GM12801 (cell line): ENCODE results near the gene AIDA.

Source experiments
- TF ChIP-seq, protein P1 (sequence below): IDR thresholded peaks from one replicate; pipeline ENCODE4 v1.5.1; 2011; ENCODE audit warnings: control low read depth; ENCODE audit not compliant: insufficient read length; ENCODE audit errors: extremely low read depth

Gene AIDA

DNA sequence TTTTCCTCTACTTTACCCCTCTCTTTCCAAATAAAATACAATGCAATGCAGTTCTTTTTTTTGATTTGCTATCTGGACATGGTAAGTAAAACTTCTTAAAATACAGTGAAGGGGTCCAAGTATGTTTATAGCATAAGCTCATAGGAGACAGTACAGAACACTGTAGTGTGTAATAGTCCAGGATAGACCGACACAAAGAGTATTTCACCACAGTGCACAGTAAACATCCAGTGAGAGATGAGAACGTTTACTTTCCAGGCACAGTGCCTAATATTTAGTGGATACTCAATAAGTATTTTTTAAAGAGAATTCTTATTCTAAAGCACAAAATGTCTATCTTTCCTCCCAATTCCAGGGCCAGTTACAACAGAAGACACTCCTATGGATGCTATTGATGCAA, 79.5 kb downstream of the AIDA start:
- TF ChIP-seq, protein P1, sequence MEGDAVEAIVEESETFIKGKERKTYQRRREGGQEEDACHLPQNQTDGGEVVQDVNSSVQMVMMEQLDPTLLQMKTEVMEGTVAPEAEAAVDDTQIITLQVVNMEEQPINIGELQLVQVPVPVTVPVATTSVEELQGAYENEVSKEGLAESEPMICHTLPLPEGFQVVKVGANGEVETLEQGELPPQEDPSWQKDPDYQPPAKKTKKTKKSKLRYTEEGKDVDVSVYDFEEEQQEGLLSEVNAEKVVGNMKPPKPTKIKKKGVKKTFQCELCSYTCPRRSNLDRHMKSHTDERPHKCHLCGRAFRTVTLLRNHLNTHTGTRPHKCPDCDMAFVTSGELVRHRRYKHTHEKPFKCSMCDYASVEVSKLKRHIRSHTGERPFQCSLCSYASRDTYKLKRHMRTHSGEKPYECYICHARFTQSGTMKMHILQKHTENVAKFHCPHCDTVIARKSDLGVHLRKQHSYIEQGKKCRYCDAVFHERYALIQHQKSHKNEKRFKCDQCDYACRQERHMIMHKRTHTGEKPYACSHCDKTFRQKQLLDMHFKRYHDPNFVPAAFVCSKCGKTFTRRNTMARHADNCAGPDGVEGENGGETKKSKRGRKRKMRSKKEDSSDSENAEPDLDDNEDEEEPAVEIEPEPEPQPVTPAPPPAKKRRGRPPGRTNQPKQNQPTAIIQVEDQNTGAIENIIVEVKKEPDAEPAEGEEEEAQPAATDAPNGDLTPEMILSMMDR: no peak

DNA sequence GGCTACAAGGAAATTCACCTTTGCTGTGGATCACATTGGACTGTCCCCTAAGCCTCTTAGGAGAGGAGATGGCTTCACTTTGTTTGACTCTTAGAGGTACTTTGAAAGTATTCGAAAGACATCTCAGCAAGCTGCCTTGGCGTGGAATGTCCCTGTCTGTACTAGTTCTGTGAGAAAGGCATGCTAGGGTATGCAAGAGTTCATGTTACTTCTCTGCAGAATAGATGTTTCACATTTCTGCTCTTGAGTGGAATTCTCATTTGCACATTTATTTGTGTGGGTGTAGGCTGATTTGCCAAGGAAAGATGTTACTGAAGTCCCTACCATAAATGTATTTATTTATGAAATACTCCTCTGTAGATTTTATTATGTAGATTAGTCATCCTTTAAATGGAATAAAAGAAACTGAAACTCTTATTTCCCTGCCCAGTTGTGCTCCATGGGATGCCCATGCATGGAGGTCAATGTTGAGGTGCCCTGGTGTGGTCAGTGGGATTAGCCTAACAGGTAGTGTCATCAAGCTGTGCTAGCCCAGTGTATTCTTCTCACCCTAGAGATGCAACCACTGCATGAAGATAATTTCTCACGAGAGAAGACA, 80.6 kb downstream of the AIDA start:
- TF ChIP-seq, protein P1: no peak

DNA sequence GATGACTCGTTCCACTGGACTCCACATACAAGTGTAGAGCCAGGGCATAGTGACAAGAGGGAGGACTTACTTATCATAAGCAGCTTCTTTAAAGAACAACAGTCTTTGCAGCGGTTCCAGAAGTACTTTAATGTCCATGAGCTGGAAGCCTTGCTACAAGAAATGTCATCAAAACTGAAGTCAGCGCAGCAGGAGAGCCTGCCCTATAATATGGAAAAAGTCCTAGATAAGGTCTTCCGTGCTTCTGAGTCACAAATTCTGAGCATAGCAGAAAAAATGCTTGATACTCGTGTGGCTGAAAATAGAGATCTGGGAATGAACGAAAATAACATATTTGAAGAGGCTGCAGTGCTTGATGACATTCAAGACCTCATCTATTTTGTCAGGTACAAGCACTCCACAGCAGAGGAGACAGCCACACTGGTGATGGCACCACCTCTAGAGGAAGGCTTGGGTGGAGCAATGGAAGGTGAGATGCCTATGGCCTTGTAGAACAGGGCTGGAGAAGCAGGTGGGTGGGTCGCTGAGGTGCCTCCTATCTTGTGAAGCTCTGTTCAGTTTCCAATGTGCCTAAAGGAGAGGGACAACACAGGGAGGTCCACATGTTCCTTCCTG, 82.3 kb downstream of the AIDA start:
- TF ChIP-seq, protein P1: no peak

DNA sequence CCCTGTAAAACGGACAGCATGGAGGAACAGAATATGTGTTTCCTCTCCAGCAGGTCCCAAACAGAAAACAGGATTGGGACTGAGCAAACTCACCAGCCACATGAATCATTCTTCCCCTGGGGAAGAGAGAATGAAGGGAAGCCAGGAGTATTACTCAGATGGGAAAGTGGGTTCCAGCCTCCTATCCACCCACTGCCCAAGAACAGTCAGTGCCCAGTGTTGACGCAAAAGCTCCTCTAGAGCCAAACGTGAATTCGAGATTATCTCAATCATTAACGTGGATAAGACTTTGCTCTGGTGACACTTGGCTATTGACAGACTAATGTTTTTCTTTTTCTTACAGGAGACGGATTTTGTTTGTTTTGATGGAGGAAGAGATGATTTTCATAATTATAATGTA, 85.1 kb downstream of the AIDA start:
- TF ChIP-seq, protein P1: no peak

DNA sequence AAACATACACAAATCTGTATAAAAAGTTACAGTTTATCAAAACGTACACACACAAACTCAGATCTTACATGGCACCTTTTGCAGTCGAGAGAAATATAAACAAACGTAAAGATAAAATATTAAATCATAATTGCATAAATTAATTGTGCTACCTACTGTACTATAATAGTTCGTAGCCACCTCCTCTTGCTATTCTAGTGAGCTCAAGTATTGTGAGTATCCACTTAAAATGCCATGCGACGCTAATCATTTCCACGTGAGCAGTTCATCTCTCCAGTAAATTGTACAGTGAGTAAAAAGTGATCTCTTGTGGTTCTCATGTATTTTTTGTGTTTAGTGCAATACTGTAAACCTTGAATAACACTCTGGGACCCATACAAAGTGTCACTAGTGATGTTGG, 88.1 kb downstream of the AIDA start:
- TF ChIP-seq, protein P1: no peak

DNA sequence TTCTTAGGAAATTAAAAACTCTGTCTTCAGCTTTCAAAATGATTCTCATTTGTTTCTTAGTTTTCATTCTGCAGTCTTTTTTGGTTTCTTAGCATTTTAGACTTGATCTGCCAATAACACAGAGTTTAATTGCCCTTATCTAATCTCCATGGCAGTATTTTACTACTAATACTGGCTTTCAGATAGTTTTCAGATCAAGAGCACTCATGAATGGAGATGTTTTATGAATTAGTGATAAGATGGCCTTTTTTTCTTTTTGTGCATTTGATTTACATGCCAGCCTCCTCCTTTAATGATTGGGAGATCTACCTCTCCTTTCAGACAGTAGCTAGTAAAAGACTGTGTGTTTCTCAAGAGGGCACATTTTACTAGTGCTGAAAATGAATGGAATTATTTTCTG, 88.8 kb downstream of the AIDA start:
- TF ChIP-seq, protein P1: no peak

DNA sequence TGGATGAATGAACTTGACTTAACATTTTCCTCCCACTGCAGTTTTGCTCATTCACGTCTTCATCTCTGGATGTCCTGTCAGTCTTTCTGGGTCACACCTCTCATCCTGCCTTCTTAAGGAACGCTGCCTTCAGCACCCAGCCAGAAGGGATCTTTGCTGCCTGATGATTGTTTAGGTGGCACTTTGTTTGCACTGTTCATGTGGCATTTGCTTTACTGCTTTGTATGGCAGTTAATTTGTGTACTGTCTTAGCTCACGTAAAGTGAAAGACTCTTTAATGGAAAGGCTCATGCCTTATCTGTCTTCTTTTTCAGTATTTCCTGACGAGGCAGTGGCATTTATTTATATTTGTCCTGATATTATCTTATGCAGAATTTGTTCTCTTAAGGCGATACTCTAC, 89.5 kb downstream of the AIDA start:
- TF ChIP-seq, protein P1: no peak
